Colon (tissue), 2 donors: Measurements from ENCODE around the gene PLXDC2.

ENCODE experiments used
- FAIRE-seq: peaks from 2 replicates; lab custom pipeline; 2012; peaks lifted over from hg19 to GRCh38; lab: Jason Lieb, UNC
- donor health status: control.
- donor health status: control.

Gene PLXDC2

DNA sequence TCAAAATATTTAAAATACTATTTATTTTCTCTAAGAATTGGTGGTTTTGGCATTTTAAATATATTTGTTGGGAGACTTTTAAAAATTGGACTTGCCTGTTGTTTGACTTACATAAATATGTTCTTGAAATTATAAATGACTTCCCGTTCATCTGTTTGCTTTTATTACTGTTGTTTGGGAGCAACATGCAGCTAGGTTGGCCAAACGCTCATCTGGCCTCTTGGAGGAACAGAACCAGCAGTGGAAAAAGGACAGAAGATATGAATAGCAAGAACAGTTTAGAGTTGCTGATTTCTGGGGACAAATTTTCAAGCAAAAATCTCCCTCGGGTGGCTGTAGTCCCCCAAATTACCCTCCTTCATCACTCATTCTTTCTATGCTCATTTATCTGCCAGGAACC, 41.6 kb downstream of the PLXDC2 start:
- no peak for FAIRE-seq

GRCh38 chr10:19860107-19860506, 43.9 kb downstream of the PLXDC2 start:
- no peak for FAIRE-seq

- no peak for FAIRE-seq
Measured at GRCh38 chr10:19862811-19863515, 46.7 kb downstream of the PLXDC2 start.

GRCh38 chr10:19865676-19866075, 49.4 kb downstream of the PLXDC2 start:
- FAIRE-seq: no peak

- peak; percentile 58 for FAIRE-seq
Measured at GRCh38 chr10:19869370-19869769, 53.1 kb downstream of the PLXDC2 start.

DNA sequence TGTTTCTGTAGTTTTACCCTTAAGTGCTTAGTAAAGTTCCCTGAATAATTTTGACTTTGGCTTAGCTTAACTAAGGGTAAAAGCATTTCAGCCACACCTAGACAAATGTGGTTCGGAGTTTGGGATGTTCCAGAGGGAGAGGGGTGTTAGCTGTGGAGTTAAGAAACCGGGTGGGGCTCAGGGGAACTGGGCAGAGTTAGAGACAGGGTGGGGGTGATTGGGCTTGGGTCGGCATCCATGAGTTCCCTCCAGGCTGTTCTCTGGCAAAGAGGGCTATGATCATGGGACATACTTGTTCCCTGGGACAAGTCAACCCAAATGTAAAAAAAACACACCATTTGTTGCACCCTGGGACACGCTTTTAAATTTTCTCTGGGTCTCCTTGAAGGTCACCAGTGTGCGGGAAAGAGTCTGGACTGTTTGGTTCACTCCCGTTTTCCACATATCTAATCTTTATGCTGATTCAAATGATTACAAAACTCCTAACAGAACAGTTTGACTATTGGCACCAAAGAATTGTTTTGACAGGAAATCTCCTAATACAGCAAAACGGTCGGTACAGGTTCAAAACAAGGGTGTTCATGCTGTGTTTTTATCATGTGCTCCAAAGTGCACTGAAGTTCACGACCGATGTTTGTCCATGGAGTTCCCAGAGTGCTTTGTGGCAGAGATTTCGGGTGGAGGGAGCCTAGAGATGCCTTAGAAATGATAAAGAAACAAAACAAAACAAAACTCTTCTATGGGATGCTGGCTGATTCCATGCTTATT, 56.5 kb downstream of the PLXDC2 start:
- no peak for FAIRE-seq

DNA sequence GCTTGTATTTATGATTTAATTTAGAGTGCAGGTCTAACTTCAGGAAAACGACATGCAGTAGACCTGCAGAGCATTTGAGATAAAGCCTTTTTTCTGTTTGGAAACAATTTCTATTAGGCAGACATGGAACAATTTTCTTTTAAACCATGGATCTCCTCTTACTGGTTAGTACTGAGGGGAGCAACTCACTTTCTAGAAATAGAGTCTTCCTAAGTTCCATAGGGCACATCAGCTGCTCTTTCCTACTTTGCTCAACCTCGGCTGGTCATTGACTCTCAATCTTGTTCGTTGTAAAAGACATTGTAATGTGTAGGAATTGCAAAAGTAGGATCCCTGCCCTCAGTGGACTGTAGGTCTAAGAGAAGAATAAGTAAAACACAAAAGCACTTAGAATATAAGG, 58.0 kb downstream of the PLXDC2 start:
- no peak for FAIRE-seq

DNA sequence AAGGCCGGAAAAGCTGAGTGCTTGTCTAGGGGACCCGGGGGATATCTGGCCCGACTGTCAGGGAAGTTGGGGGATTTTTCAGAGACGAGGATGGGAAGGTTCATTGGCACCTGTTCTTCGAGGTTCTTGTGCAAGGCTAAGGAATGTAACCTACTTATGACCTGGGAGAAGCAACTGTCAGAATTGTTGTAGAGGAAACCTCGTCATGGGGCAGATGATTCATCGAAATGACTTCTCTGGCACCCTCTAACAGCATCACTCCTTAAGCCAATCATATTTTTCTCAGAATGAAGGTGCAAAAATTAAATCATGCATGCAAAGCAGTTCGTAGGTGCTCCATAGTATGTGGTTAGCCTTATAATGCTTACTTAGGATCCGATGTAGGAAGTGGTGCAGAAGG, 58.6 kb downstream of the PLXDC2 start:
- no peak for FAIRE-seq

- FAIRE-seq: no peak
Measured at GRCh38 chr10:19876570-19876969, 60.3 kb downstream of the PLXDC2 start.

DNA sequence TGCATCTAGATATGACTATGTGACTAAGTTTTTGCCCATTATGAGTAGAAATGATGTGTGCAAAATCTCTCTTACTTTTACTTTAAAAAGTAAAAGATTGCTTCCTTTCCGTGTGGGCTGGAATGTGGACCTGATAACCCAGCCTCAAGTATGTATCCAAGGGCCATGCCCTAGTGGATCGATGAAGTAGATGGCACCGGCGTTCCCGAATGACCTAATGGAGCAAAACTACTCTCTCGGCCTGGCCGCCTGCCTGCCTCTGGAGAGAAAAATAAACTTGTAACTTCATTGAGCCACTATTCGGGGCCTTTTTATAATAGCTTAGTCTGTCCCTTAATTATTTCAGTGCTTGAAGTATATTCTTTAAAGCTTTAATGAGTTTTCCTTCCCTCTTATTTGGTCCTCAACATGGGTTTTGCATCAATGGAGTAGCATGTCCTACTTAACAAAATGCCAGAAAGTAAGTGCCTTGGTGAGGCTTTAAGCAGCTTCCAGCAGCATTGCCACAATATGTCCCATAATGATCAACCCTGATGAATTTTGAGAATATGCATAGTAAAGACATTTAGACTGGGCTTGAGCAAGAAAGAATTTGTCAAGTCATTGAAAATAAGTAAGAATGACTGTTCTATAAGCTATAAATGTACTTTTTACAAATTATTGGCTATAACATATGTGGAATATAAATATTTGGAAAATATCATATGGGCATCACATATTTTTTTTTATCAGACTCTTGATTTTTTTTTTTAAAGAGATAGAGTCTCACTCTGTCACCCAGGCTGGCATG, 61.4 kb downstream of the PLXDC2 start:
- FAIRE-seq: no peak

GRCh38 chr10:19882621-19883020, 66.4 kb downstream of the PLXDC2 start:
- no peak for FAIRE-seq

DNA sequence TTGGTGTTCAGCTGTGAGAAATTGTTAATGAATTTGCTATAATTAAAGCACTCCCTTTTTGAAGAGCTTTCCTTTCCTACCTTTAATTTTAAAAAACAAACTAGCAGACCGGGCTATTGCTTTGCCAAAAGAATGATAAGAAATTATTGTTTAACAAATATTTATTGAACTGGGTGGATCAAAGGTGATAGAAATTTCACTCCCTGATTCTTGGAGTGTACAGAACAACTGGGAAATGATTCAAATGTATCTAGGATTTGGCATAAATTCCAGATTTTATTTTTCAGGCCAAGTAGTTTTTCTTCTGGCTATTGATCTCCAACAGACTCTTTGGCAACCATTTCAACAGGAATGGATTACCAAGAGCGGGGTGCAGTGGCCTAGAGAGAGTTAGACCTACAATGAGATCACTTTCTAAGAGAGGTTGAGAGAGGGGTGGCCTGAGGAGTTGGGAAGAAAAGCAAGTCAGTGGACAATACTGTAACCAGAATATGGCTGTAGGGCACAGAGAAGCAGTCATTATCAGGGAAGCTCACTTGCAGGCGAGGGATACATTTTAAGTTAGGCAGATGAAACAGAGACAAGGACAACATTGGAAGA, 71.9 kb downstream of the PLXDC2 start:
- no peak for FAIRE-seq

GRCh38 chr10:19889256-19889655, 73.0 kb downstream of the PLXDC2 start:
- no peak for FAIRE-seq

DNA sequence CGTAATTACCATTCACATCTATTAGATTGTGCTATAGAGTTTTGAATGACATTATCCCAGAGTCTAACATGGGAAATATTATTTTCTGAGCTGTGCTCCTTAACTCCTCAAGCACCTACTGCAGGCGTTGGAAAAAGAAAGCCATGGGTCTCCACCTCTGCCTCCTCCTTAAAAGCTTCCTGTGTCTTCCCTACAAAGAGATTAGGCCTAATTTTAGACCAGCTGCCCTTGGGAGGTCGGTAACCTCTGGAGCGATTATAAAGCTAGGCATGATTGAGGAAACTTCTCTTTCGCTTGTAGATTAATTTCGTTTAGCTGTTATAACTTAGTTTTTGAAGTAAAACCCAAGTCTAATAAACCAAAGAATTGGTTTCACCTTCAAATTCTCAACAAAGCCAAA, 75.2 kb downstream of the PLXDC2 start:
- FAIRE-seq: no peak

GRCh38 chr10:19892270-19892669, 76.0 kb downstream of the PLXDC2 start:
- FAIRE-seq: no peak

- FAIRE-seq: no peak
Measured at GRCh38 chr10:19892677-19893076, 76.4 kb downstream of the PLXDC2 start.

GRCh38 chr10:19895500-19895899, 79.3 kb downstream of the PLXDC2 start:
- no peak for FAIRE-seq

DNA sequence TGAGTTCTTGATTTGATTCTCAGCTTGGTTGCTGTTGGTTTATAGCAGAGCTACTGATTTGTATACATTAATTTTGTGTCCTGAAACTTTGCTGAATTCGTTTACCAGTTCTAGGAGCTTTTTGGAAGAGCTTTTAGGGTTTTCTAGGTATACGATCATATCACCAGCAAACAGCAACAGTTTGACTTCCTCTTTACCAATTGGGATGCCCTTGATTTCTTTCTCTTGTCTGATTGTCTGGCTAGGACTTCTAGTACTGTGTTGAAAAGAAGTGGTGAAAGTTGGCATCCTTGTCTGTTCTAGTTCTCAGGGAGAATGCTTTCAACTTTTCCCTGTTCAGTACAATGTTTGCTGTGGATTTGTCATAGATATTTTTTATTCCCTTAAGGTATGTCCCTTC, 86.2 kb downstream of the PLXDC2 start:
- FAIRE-seq: peak; percentile 51

GRCh38 chr10:19904202-19904661, 88.0 kb downstream of the PLXDC2 start:
- no peak for FAIRE-seq

DNA sequence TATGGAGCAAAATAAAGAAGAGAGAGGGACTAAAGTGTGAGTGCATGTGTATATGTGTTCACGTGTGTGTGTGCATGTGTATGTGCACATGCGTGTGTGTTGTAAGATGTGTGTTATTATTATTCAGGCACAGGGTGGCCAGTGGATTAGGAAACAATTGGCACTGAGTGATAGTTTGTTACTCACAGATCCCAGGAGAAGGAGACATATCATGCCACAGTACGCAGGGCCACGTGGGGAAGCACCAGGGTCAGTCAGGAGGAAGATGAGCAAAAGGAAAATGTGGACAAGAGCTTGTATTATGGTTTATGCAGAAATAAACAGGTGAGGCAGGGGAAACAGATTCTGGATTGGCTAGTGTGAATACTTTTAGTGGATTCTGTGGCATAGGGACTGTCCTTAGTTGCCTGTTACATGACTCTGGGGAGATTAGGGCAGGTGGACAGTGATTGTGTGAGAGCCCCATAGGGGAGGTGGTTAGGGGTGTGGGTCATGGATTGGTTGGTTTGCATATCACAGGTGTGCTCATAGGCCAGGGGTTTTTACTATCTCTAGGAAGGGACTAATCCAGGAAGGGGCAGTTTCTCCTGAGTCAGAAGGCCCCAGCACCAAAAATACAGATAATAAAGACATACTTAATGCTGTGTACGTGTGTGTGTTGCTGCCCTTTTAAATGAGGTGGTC, 90.0 kb downstream of the PLXDC2 start:
- no peak for FAIRE-seq

DNA sequence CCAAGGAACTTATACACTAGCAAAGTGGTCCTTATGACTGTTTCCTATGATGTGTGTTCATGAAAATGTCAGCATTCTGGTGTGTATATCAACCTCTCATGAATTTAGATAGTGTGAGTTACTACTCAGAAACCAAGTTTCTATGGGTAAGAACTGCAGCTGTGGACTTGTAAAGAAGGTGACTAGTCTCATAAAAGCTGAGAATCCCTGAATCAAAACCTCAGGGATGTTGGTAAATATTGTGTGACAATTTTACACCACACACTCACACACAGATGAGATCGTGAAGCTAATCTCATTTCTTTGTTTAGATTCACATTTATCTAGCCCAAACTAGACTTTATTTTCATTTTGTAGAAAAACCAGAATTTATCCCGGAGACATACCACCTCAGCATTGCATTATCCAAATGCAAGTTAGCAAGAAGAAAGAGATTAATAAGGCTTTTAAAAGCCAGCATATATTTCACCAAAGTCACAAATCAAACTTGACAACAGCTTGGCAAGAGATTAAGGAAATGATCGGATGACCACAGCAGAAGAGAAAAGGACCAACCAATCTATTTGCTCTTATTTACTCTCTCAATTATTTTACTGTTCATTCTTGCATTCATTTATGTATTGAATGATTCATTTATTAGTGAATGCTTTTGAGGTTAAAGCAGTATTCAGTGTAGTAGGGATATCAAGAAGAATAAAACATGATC, 92.9 kb downstream of the PLXDC2 start:
- FAIRE-seq: no peak
